OCI-LY1 (cell line): ENCODE results near the gene CHST3.

Experiments used
- EZH2 ChIP-seq: fragments of 200-600 bp; sonication (generic), shearing (Covaris generic); IDR thresholded peaks from 2 replicates; pipeline ENCODE4 v1.8.0; 2017; ENCODE audit warnings: borderline replicate concordance, mixed run types, mild to moderate bottlenecking, antibody characterized with exemption, low read length, moderate library complexity, mixed read lengths
- TF ChIP-seq, protein P1 (sequence below): fragments of 200-600 bp; sonication (generic), shearing (Covaris generic); IDR thresholded peaks from 2 replicates; pipeline ENCODE4 v1.5.1; 2017; ENCODE audit warnings: mild to moderate bottlenecking, antibody characterized with exemption, low read length, moderate library complexity, mixed read lengths

DNA sequence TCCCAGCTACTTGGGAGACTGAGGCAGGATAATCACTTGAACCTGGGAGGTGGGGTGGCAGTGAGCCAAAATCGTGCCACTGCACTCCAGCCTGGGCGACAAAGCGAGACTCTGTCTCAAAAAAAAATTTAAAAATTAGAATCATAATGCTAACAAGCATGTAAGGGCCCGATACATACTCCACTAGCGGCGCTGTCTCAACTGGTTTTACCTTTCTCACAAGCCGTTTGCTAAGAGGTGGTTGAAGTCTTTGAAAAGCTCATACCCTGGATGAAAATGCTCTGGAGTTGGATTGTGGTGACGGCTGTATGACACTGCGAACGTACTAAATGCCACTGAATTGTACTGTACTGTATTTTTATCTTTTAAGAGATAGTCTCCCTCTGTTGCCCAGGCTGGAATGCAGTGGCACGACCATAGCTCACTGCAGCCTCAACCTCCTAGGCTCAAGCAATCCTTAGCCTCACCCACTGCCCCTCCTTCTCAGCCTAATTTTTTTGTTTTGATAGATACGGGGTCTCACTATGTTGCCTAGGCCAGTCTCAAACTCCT, 94.2 kb downstream of the CHST3 start:
- TF ChIP-seq, protein P1, sequence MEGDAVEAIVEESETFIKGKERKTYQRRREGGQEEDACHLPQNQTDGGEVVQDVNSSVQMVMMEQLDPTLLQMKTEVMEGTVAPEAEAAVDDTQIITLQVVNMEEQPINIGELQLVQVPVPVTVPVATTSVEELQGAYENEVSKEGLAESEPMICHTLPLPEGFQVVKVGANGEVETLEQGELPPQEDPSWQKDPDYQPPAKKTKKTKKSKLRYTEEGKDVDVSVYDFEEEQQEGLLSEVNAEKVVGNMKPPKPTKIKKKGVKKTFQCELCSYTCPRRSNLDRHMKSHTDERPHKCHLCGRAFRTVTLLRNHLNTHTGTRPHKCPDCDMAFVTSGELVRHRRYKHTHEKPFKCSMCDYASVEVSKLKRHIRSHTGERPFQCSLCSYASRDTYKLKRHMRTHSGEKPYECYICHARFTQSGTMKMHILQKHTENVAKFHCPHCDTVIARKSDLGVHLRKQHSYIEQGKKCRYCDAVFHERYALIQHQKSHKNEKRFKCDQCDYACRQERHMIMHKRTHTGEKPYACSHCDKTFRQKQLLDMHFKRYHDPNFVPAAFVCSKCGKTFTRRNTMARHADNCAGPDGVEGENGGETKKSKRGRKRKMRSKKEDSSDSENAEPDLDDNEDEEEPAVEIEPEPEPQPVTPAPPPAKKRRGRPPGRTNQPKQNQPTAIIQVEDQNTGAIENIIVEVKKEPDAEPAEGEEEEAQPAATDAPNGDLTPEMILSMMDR = no peak
- TF ChIP-seq EZH2 = no peak
